Adrenal gland (tissue), 12 donors: Measurements from ENCODE around the gene MPP3. TPM values are rescaled to one million over a fixed set of nuclear protein-coding genes. Genes with fewer than 3 reads are reported as not detected.
A peak's percentile ranks its signal among the peaks of the same experiment; 100 is the strongest.

Experiments
- DNase-seq, 7 donors: peaks; one replicate each; pipeline ENCODE4 v3.0.0-alpha.2; 2019 to 2020
- H3K27ac ChIP-seq, 5 donors: fragments of 200-600 bp; sonication (generic) in 4 of 5; 1 replicate in 3 of 5; 2 replicates in 2 of 5; pipeline versions ENCODE4 v1.5.1 to v1.8.0; 2016 to 2020; ENCODE audit warnings: mild to moderate bottlenecking in 1 of 5
- H3K27me3 ChIP-seq: fragments of 200-600 bp; 2 replicates; pipeline ENCODE4 v1.8.0; 2021
- H3K36me3 ChIP-seq, 2 donors: fragments of 200-600 bp; replicated peaks in 1 of 2; 1 replicate in 1 of 2; 2 replicates in 1 of 2; pipeline versions ENCODE4 v1.5.1 to v1.8.0; 2018 to 2022
- H3K4me1 ChIP-seq, 2 donors: fragments of 200-600 bp; replicated peaks in 1 of 2; 1 replicate in 1 of 2; 2 replicates in 1 of 2; pipeline versions ENCODE4 v1.5.1 to v1.8.0; 2018 to 2021
- H3K4me3 ChIP-seq, 4 donors: fragments of 200-600 bp; sonication (generic) in 3 of 4; one replicate each; pipeline ENCODE4 v1.5.1; 2016 to 2018
- H3K9me3 ChIP-seq, 3 donors: fragments of 200-600 bp; sonication (generic) in 1 of 3; replicated peaks in 1 of 3; 1 replicate in 2 of 3; 2 replicates in 1 of 3; pipeline versions ENCODE4 v1.5.1 to v1.8.0; 2016 to 2021
- CTCF ChIP-seq, 6 experiments: fragments of 450-650 bp in 4 of 6; fragments of 200-600 bp in 2 of 6; sonication (generic) in 1 of 6; IDR thresholded peaks; 1 replicate in 5 of 6; 2 replicates in 1 of 6; pipeline versions ENCODE4 v1.5.1 to v1.8.0; 2016 to 2021; ENCODE audit warnings: antibody characterized with exemption in 6 of 6, mild to moderate bottlenecking in 2 of 6, moderate library complexity in 1 of 6
- POLR2A ChIP-seq, 2 donors: fragments of 450-650 bp; IDR thresholded peaks; one replicate each; pipeline ENCODE4 v1.6.1; 2017; ENCODE audit warnings: antibody characterized with exemption in 2 of 2, mild to moderate bottlenecking in 2 of 2, moderate library complexity in 1 of 2
- WGBS, 4 donors: extraction: QIAGEN DNeasy Blood & Tissue Kit in 2 of 4; methylation state at CpG; one replicate each; pipeline versions ENCODE4 v1.1.5 to v1.1.7; 2013 to 2017; 5-methylcytosine and 5-hydroxymethylcytosine counted together
- intact Hi-C, 2 donors: fragments of 100-400 bp; cut with DNase I; formaldehyde crosslinking; loops; one replicate each; pipeline versions ENCODE4 v1.14.1 to v1.15.0; 2022 to 2023
- polyA plus RNA-seq, 3 donors: library from polyadenylated mRNA; stranded (reverse); fragments of 200-250 nt in 2 of 3; fragments of 350-450 nt in 1 of 3; fragmentation: Illumina TruSeq in 1 of 3; extraction: RNeasy Lipid Tissue Mini Kit (QIAGEN cat#74804) in 1 of 3; gene quantifications; one replicate each; pipeline ENCODE4 v1.2.3, GENCODE V29; 2013 to 2014
- total RNA-seq, 9 donors: library from RNA; depleted of rRNA in 4 of 9; stranded (reverse); fragments of >200 nt in 4 of 9; fragments of 120-200 nt in 1 of 9; fragmentation: NEBNext Ultra II Directional in 1 of 9; extraction: Animal tissue kit (Norgen Biotek cat#: 25700) in 1 of 9; gene quantifications; one replicate each; pipeline versions ENCODE4 v1.1.0 to v1.2.4, GENCODE V29; 2013 to 2023
- donor health status: healthy with polysubstance abuse.
- donor health status: Bipolar disorder and iron deficiency.
- donor health status: DM: yes; HTN: yes; CAD: no.
- donor health status: DM: no; HTN: no; CAD: no.
- donor health status: DM: no; HTN: no; CAD: no.
- donor health status: DM: yes; HTN: yes; CAD: no.

MPP3 gene
- total and polyA plus RNA-seq, 12 donors = 0.60 to 10.6 (median 3.6) TPM

DNA sequence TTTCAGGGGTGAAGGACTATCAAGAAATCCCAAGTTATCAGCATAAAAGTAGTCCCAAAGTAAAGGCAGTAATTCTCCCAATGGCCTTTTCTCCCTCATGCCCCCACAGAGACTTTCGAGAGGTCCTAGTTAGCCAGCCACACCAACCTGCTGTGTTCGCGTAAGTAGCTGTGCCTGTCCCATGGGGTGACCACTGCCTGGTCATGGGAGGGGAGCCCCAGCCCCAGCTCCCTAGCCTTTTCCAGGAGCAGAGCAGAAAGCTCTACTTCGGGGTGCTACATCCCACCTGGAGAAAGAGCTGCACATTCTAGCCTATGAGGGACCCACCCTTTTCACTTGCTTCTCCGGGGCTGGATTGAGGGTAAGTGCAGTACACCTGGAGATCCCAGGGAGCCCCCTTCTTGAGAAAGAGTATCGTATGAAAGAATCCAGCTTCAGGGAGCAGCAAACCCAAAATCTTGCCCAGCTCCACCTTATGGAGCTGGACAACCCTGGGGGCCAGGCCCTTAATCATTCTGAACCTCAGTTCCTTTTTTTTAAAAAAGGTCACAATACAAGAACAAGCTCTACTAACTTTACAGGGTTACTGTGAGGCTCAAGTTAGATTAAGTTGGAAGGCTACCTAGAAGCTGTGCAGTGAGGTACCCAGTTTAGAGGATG, 65.8 kb downstream of the MPP3 start:
- Histone ChIP-seq H3K9me3 (no peaks in the 10 kb centered on the region), H3K27ac (no peak overlapping the region), H3K36me3 (peaks cover 0 to 43% of the 10 kb centered on the region in 2 donors), H3K4me1 (peaks cover 0 to 9% of the 10 kb centered on the region in 2 donors), H3K27me3 (no peaks in the 10 kb centered on the region), H3K4me3 (no peak overlapping the region)
- WGBS, 4 donors = 78 to 87% (median 84%) methylated on average over 6 of the region's 6 CpGs
- peak in 1 of 7 donors; percentile 39 for DNase-seq
- no peak for TF ChIP-seq POLR2A (IDR thresholded peaks at IDR 0.05)
- no peak for TF ChIP-seq CTCF (IDR thresholded peaks at IDR 0.05)
- intact Hi-C loops = loop anchor here in 1 of 2 donors (10.0 kb wide), 1 partner anchor 78 kb away; the partner anchor contains the start of gene CD300LG

- no peak overlapping the region for H3K27ac ChIP-seq
- no peaks in the 10 kb centered on the region for H3K9me3 ChIP-seq
- H3K4me3 ChIP-seq = no peak overlapping the region
- peaks cover 0 to 37% of the 10 kb centered on the region in 2 donors for H3K36me3 ChIP-seq
- WGBS, 4 donors = 45 to 60% (median 56%) methylated on average over 7 of the region's 7 CpGs
- H3K27me3 ChIP-seq = no peaks in the 10 kb centered on the region
- peaks cover 0 to 9% of the 10 kb centered on the region in 2 donors for H3K4me1 ChIP-seq
- TF ChIP-seq CTCF (IDR thresholded peaks at IDR 0.05) = peak; percentile 61 to 88 (median 69)
- TF ChIP-seq POLR2A (IDR thresholded peaks at IDR 0.05) = no peak
- DNase-seq = peak in 5 of 7 donors; percentile 48 to 78 (median 74)
- intact Hi-C loops = loop anchor here in 1 of 2 donors (10.0 kb wide), 1 partner anchor 78 kb away; the partner anchor contains the start of gene CD300LG
These were observed 66.4 kb downstream of the MPP3 start for GRCh38 chr17:43766413-43767052.

DNA sequence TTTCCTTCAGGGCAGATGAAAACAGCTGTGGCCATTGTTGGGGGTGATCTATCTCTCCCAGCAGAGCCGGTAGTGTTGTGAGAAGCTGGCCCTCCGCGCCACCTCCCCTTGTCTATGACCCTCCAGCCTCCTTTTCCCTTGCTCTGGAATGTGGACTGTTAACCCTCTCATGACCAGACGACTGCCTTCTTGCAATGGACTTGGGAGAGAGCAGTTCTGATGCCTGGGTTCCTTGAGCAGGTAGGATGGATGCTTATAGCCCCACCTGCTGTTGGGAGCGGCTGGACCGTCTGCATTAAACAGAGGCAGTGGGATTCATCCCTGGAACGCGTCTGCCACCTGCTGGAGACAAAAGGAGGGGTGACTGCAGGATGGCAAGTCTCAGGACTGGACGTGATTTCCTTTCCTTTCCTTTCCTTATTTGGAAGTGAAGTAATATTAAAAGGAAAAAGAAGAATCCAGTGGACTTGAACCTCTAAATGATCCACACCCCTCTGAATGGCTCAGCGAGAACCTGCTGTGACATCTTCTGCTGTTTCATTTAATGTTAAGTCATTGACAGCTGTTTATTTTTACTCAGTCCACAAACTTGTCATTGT, 72.6 kb downstream of the MPP3 start:
- Histone ChIP-seq H3K27me3 (no peaks in the 10 kb centered on the region), H3K9me3 (no peaks in the 10 kb centered on the region), H3K27ac (no peak overlapping the region), H3K36me3 (no peaks in the 10 kb centered on the region), H3K4me1 (peaks cover 1 to 3% of the 10 kb centered on the region in 2 donors), H3K4me3 (no peak overlapping the region)
- intact Hi-C loops = loop anchor here (2.0 to 10.0 kb wide), 3 partner anchors 68 to 188 kb away; partner anchors contain the start of gene CD300LG (in 1 of the 2)
- no peak for TF ChIP-seq POLR2A (IDR thresholded peaks at IDR 0.05)
- TF ChIP-seq CTCF (IDR thresholded peaks at IDR 0.05) = peak; percentile 95 to 100 (median 100)
- WGBS, 4 donors = 7 to 10% (median 9%) methylated on average over 10 of the region's 10 CpGs
- DNase-seq = peak; percentile 92 to 98 (median 96)

DNA sequence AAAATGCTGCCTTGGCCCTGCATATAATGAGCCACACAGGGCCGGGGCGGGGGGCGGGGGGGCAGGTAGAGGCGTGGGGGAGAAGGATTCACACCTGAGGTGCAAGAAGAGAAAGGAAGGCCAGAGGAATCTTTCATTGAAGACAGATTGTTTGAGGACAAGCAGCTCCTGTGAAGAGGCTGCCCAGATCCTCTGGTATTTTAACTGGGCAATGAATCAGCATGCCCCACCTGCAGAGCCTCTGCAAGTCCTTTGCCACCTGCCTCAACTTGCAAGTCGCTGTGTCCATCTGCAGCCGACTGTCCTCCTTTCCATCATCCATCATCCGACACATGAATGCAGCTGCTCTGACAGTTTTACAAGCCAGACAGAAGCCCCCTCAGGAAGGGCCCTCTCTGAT, 73.1 kb downstream of the MPP3 start:
- Histone ChIP-seq H3K36me3 (no peaks in the 10 kb centered on the region), H3K27me3 (no peaks in the 10 kb centered on the region), H3K27ac (no peak overlapping the region), H3K4me1 (peaks cover 6 to 8% of the 10 kb centered on the region in 2 donors), H3K4me3 (no peak overlapping the region), H3K9me3 (no peaks in the 10 kb centered on the region)
- intact Hi-C loops = loop anchor here (2.0 to 10.0 kb wide), 4 partner anchors 63 to 188 kb away; partner anchors contain the start of gene CD300LG (in 1 of the 2)
- WGBS, 4 donors = 46 to 72% (median 59%) methylated on average over 6 to 7 of the region's 7 CpGs
- DNase-seq = no peak
- TF ChIP-seq POLR2A (IDR thresholded peaks at IDR 0.05) (no peak), CTCF (IDR thresholded peaks at IDR 0.05) (no peak)
